Measurements from ENCODE around the gene ADNP.
"Not testable (repeated sequence)": the region's sequence is repeated elsewhere in the genome, so short reads cannot be mapped to it uniquely, and the experiment has no call there.

Gene ADNP

GRCh38 chr20:50898475-50898874 is 32.8 kb downstream of the ADNP start:
- DNase-seq: no peak

GRCh38 chr20:50895111-50895830 is 36.0 kb downstream of the ADNP start:
- no peak for DNase-seq

- DNase-seq: no peak
Observed at GRCh38 chr20:50893620-50894019, 37.6 kb downstream of the ADNP start.

DNA sequence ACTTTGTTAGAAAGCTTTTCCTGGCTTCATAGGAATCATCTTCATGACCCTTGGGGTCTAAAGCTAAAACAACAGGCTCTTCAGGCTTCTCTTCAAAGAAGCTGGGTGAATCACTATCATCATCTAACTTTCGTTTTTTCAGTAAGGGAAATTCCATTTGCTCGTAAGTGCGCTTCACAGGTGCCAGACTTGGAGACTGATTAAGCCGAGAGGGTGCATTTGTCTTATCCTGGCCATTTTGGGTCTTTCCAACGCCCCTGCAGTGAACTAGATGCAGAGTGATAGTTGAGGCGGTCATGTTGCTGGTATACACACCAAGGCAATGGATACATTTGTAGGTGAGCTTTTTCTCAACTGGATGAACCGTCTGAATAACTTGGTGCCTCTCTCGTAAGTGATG is 38.8 kb downstream of the ADNP start:
- DNase-seq: no peak

- peak; percentile 21 for DNase-seq
Observed at GRCh38 chr20:50891138-50891537, 40.1 kb downstream of the ADNP start.

DNA sequence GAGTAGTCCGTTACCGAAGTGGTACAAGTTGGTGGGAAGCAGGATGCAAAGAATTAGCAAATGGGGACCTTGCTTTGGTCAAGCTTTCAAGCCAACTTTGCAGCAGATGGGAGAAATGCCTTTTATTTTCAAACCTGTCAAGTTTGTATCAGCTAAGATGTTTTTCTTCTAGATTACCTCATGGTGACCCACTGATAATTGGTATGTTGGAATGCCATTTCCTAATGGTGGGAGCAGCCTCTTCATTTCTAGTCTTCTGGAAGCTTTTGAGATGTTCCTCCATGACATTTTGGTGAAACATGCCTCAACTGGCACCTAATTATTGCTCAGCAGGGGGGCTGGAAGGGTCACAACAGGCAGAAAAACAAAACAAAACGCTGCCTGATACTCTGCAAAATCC is 43.7 kb downstream of the ADNP start:
- DNase-seq: no peak

DNA sequence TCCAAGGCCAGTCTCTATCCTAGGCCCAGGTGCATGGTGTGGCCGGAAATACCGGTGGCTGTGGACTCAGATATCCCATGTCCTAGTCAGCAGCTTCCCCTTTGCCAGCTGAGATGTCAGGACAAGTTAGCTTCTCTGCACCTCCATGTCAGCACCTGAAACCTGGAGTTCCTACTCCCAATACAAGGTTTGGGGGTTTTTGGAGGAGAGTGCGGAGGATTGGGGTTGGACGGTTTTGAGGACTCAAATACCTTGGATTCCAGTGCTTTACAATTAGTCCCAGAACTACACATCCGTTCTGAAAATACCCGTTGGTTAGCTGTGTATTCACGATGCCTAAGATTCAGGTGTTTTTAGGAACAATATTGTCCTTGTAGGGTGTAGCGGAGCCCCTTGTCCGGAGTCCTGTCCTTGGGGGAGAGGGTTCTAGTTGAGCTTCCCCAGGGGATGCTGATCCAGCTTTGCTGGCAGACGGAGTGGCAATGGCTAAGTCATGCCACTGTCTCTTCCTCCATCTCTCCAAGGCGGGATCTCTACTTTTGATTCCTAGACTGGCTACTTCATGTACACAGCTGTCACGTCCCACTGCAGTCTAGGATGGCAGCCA is 45.0 kb downstream of the ADNP start:
- peak; percentile 10 for DNase-seq

DNA sequence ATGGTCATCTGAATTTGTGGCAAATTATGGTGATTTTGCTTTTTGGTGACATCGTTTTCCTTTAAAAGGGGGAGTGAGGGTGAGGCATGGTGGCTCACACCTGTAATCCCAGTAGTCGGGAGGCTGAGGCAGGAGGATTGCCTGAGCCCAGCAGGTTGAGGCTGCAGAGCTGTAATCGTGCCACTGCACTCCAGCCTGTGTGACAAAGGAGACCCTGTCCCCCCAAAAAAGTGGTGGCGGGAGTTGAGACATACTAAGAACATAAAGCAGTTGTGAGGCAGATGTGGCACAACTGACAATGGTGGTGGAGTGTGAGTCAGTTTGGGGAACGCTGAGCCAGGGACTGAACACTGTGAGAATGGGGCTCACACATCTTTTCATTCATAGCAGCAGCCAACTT is 45.5 kb downstream of the ADNP start:
- no peak for DNase-seq

DNA sequence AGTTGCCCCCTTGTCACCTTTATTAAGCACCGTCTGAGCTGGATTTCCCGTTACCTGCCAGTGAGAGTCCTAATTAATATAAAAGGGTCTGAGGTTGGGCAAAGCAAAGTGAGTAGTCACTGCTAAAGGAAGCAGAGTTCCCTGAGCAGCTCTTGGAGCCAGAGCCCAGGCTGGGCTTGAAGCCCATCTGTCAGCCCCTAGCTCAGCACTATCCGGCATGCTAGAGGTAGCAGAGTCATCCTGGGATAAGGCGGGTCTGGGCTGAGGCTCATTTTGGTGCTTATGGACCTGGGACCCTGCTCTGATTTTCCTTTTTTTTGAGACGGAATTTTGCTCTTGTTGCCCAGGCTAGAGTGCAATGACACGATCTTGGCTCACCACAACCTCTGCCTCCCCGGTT is 46.2 kb downstream of the ADNP start:
- DNase-seq: no peak

GRCh38 chr20:50883856-50884255 is 47.4 kb downstream of the ADNP start:
- DNase-seq: no peak

DNA sequence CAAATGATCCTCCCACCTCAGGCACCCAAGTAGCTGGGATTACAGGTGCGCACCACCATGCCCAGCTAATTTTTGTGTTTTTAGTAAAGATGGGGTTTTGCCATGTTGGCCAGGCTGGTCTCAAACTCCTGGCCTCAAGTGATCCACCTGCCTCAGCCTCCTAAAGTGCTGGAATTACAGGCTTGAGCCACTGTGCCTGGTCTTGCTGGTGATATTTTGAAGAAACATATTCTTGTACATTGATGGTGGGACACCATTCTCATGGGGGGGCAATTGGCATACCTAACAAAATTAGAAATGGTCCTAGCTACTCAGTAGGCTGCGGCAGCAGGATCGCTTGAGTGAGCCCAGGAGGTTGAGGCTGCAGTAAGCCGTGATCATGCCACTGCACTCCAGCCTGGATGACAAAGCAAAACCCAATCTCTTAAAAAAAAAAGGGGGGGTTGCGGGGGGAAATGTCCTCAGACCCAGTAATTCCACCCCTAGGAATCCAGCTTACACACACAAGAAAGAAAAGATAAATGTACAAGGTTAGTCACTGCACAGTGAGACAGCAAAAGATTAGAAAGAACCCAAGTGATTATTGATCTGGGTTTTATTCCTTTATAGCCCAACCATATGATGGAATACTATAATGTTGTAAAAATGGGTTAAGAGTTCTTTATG is 49.3 kb downstream of the ADNP start:
- not testable (repeated sequence) for DNase-seq

DNA sequence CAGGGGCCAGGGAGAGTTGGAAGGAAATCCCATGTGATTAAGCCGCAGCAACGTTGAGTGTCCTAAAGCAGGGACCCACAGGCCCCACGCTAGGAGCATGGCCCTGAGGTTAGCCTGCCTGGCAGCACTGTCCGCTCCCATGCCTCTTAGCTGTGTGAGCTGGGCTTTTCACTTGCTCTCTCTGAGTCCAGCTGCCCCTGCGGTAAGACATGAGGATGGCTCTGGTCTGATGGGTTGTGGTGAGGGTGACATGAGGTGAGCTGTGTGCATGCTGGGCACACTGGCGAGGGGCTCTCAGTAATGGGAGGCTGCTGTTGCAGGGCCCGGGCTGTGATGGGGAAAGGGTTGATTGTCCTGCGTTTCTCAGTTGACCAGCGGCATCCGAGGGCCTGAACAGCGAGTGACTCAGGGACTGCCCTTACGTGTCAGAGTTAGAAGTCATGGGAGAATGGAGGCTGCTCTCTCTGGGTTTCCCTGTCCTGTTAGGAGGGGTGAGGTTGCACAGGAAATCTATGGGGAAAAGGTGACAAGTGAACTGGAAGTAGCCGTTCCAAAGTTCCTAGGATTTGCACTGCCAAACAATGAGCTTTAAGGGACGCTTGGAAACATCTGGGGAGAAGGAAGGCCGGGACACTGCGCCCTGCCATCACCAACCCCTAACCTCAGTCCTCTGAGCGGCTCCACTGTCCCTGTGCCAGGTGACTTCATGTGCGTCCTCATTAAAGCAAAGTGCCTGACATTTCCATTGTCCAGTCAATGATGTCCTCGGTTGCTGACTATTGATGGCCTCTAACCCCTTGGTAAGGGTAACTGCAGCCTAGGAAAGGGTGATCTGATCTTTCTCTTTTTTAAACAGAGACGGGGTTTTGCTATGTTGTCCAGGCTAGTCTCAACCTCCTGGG is 51.3 kb downstream of the ADNP start:
- DNase-seq: no peak

GRCh38 chr20:50877232-50877743 is 53.9 kb downstream of the ADNP start:
- DNase-seq: no peak

GRCh38 chr20:50876816-50877215 is 54.4 kb downstream of the ADNP start:
- DNase-seq: no peak

DNA sequence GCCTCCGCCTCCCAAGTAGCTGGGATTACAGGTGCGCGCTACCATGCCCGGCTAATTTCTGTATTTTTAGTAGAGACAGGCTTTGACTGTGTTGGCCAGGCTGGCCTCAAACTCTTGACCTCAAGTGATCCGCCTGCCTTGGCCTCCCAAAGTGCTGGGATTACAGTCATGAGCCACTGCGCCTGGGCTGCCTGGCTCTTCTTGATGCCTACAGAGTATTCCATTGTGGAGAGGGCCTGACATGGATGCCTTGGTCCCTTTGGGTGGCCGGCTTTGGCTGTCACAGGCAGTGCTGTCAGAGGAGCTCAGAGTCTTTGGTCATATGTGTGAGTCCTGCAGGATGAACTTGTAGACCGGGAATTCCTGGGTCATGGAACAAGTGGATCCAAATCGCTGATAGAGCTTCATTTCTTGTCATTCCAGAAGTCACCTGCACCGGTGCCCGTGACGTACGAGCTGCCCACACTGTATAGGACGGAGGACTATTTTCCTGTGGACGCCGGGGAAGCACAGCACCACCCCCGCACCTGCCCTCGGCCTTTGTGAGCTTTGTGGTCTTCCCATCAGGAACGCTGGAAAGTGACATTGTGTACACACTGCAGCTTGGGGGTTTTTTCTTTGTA is 55.1 kb downstream of the ADNP start:
- no peak for DNase-seq

GRCh38 chr20:50874758-50875665 is 56.2 kb downstream of the ADNP start:
- no peak for DNase-seq

- no peak for DNase-seq
Observed at GRCh38 chr20:50874111-50874757, 57.0 kb downstream of the ADNP start.

- DNase-seq: no peak
Observed at GRCh38 chr20:50873585-50873984, 57.7 kb downstream of the ADNP start.

- no peak for DNase-seq
Observed at GRCh38 chr20:50872560-50873425, 58.4 kb downstream of the ADNP start.

All from MV-4-11 (cell line).